SK-N-MC (cell line): ENCODE measurements around the gene DHX9.

Experiments used
- EZH2 ChIP-seq: fragments of 200-600 bp; sonication (generic); IDR thresholded peaks from one replicate; pipeline ENCODE4 v1.6.1; 2017; ENCODE audit warnings: antibody characterized with exemption
- POLR2AphosphoS5 ChIP-seq: IDR thresholded peaks from 2 replicates; pipeline ENCODE4 v1.6.1; 2012; ENCODE audit warnings: mild to moderate bottlenecking, low read depth, low read length, borderline replicate concordance

DNA sequence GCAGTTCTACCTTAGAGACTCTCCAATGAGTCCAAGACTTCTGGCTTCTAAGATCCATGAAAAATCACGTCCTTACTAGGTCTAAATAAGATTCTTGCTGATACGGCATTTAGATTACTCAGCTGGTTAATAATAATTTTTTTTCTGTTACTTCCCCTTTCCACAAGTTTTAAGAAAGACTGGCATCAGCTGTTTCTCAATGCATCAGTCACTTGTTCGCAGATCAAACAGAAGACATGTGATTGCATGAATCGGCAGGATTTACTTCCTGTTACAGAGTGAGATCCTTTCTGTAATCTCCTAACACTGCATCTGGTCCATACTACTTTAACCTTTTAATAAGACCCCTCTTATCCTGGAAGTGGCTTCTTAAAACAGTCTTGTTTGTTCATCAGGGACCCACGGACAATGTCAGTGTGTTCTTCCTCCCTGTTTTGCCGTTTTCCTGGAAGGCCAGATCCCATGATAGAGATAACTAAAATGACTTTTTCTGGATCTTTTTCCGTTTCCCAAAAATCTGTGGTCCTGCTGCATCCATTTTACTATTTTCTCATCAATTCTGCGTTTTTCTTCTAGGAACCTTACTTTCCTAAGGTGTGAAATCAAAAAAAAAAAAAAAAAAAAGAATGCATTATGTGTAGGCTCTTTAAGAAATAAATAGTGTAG is 43.5 kb upstream of the DHX9 start:
- TF ChIP-seq EZH2 (no peak), POLR2AphosphoS5 (no peak)
